ENCODE results near the gene CUL3. TPM values are rescaled to one million over a fixed set of nuclear protein-coding genes. Genes with fewer than 3 reads are reported as not detected.

CUL3 gene
- total and polyA plus RNA-seq, 2 of the 8 experiments (the other 6 are each of a cell fraction or from before 2014, with no cell fraction given), result 28.5 to 113 TPM

GRCh38 chr2:224427471-224427870, 157.7 kb downstream of the CUL3 start:
- Histone ChIP-seq H2BK15ac (ENCODE audit: low read length) (no peak overlapping the region), H4K91ac (replicated peaks; ENCODE audit: insufficient read length, low read length) (no peak overlapping the region), H3K9ac (replicated peaks in 1 of 4; ENCODE audit: extremely low read depth in 1 of 4, low read depth in 3 of 4, low read length in 3 of 4) (no peak overlapping the region), H4K8ac (ENCODE audit: extremely low read depth, insufficient read depth, low read length) (no peak overlapping the region), H3K4me2 (ENCODE audit: insufficient read depth in 1 of 2, low read depth in 2 of 2, low read length in 2 of 2) (no peak overlapping the region), H3K79me1 (ENCODE audit: low read depth, low read length) (no peaks in the 10 kb centered on the region), H2BK5ac (ENCODE audit: low read depth, low read length) (no peak overlapping the region), H3K36me3 (ENCODE audit: control insufficient read depth in 2 of 4, insufficient read depth in 4 of 4, low read length in 3 of 4) (0 out of 8 replicates have a peak, but pooled peaks cover 0 to 2% (median 0%) of the 10 kb centered on the region in 4 experiments), H2AFZ (ENCODE audit: low read length) (no peak overlapping the region), H3K23me2 (ENCODE audit: low read depth, low read length) (no peaks in the 10 kb centered on the region), H2AK5ac (ENCODE audit: low read depth, low read length) (no peak overlapping the region), H2BK120ac (replicated peaks; ENCODE audit: low read depth, low read length) (no peak overlapping the region), H3K18ac (ENCODE audit: extremely low read depth, low read length) (no peak overlapping the region), H3K27ac (ENCODE audit: low read depth, low read length) (no peak overlapping the region), H3K27me3 (replicated peaks in 1 of 4; ENCODE audit: control insufficient read depth in 3 of 4, extremely low read depth in 1 of 4, insufficient read depth in 3 of 4, low read length in 3 of 4) (no peaks in the 10 kb centered on the region), H3K4me1 (replicated peaks in 1 of 4; ENCODE audit: control insufficient read depth in 3 of 4, insufficient read depth in 4 of 4, low read length in 3 of 4) (peaks cover 0 to 3% (median 2%) of the 10 kb centered on the region in 4 experiments; a peak in 1 of 7 replicates), H3K4ac (replicated peaks; ENCODE audit: insufficient read length, low read depth, low read length) (no peak overlapping the region), H3K9me3 (ENCODE audit: insufficient read depth in 2 of 2, low read depth in 1 of 2, low read length in 1 of 2) (0 out of 4 replicates have a peak, but pooled peaks cover 0 to 8% of the 10 kb centered on the region in 2 experiments), H4K5ac (ENCODE audit: insufficient read length, low read depth, low read length) (no peak overlapping the region), H3K56ac (replicated peaks; ENCODE audit: insufficient read length, low read depth, low read length) (no peak overlapping the region), H3K4me3 (ENCODE audit: extremely low read depth in 1 of 4, insufficient read depth in 2 of 4, low read depth in 3 of 4, low read length in 4 of 4) (no peak overlapping the region), H3K14ac (ENCODE audit: insufficient read length) (no peak overlapping the region), H2BK20ac (ENCODE audit: low read length) (no peak overlapping the region), H4K20me1 (replicated peaks in 1 of 2; ENCODE audit: control insufficient read depth in 1 of 2, insufficient read depth in 2 of 2, low read length in 2 of 2) (no peaks in the 10 kb centered on the region), H3K79me2 (ENCODE audit: control insufficient read depth in 1 of 2, insufficient read depth in 2 of 2, low read length in 2 of 2) (no peaks in the 10 kb centered on the region; a peak in 1 of 4 replicates), H3K23ac (ENCODE audit: insufficient read length) (no peak overlapping the region), H2BK12ac (ENCODE audit: low read depth, low read length) (no peak overlapping the region)
- FAIRE-seq (no peak), DNase-seq (ENCODE audit: low read depth in 1 of 2, low spot score in 2 of 2) (no peak)
- CTCF ChIA-PET (ENCODE audit: partially characterized antibody), result interaction anchor here (1.3 kb wide), 1 partner anchor 40 kb away, joined by 3 read pairs; no protein-coding TSS in a partner anchor
- no peak for TF ChIP-seq BRCA1 (IDR thresholded peaks at IDR 0.05; ENCODE audit: low read depth, low read length)
- 83% methylated on average over 4 of the region's 4 CpGs; no CpG with 5 or more reads in 1 of the 2 experiments for WGBS, 2 experiments (ENCODE audit: extremely low coverage in 1 of 2, insufficient coverage in 1 of 2, insufficient read length in 1 of 2, insufficient replicate concordance in 2 of 2, low coverage in 1 of 2, low lambda C conversion rate in 2 of 2, missing lambda C conversion rate in 1 of 2)
- POLR2A ChIA-PET (ENCODE audit: partially characterized antibody), result interaction anchor here (1.3 kb wide), 1 partner anchor 8 kb away, joined by 3 read pairs; no protein-coding TSS in a partner anchor

Measured in H1 (cell line).